K562 (cell line): ENCODE data around the gene SLC30A1. TPM values are rescaled to one million over a fixed set of nuclear protein-coding genes. Genes with fewer than 3 reads are reported as not detected.

Source experiments
- CBX2 ChIP-seq: fragments of 200-600 bp; sonication (generic); IDR thresholded peaks from one replicate; pipeline ENCODE4 v1.6.1; 2012; ENCODE audit warnings: mild to moderate bottlenecking, low read length, inconsistent platforms; ENCODE audit not compliant: insufficient read depth, poor library complexity, severe bottlenecking
- CSDE1 ChIP-seq, 2 experiments: fragments of 450-650 bp; IDR thresholded peaks; 2 replicates each; pipeline ENCODE4 v1.6.1; 2016; ENCODE audit warnings: mild to moderate bottlenecking in 1 of 2
- FOSL1 ChIP-seq: fragments of 200-800 bp; sonication (Bioruptor generic); conservative IDR thresholded peaks from 2 replicates; pipeline ENCODE4 v1.6.1; 2016; ENCODE audit warnings: missing genetic modification characterization, missing compliant biosample characterization
- HIVEP1 ChIP-seq: fragments of 250-450 bp; sonication (Bioruptor Pico); IDR thresholded peaks from 2 replicates; pipeline ENCODE4 v1.4.0; 2020; ENCODE audit warnings: mild to moderate bottlenecking
- HNRNPUL1 ChIP-seq: fragments of 200-400 bp; formaldehyde crosslinking; IDR thresholded peaks from 2 replicates; pipeline ENCODE4 v1.6.1; 2017; ENCODE audit warnings: low read length
- KLF6 ChIP-seq: fragments of 250-450 bp; sonication (Bioruptor Pico); IDR thresholded peaks from 2 replicates; pipeline ENCODE4 v1.4.0; 2020; ENCODE audit warnings: mild to moderate bottlenecking, moderate library complexity, borderline replicate concordance
- LCOR ChIP-seq: sonication (generic); formaldehyde crosslinking; IDR thresholded peaks from 2 replicates; pipeline ENCODE4 v1.8.0; 2022; ENCODE audit warnings: mild to moderate bottlenecking, missing genetic modification reagents
- NONO ChIP-seq, 2 experiments: fragments of 200-400 bp in 1 of 2; fragments of 450-650 bp in 1 of 2; formaldehyde crosslinking in 1 of 2; IDR thresholded peaks; 2 replicates each; pipeline ENCODE4 v1.6.1; 2017; ENCODE audit warnings: low read depth in 2 of 2, mild to moderate bottlenecking in 2 of 2, moderate library complexity in 2 of 2, low read length in 1 of 2
- SAP30 ChIP-seq: fragments of 200-600 bp; sonication (generic); IDR thresholded peaks from 2 replicates; pipeline ENCODE4 v1.6.1; 2012; ENCODE audit warnings: borderline replicate concordance, low read depth, mild to moderate bottlenecking, moderate library complexity, low read length, control low read depth, inconsistent platforms; ENCODE audit not compliant: insufficient read depth, poor library complexity, severe bottlenecking
- SMARCE1 ChIP-seq: fragments of 450-650 bp; IDR thresholded peaks from 2 replicates; pipeline ENCODE4 v1.7.1; 2016; ENCODE audit warnings: mild to moderate bottlenecking
- TAF1 ChIP-seq: IDR thresholded peaks from 2 replicates; pipeline ENCODE4 v1.6.1; 2011; ENCODE audit warnings: mild to moderate bottlenecking, low read length, moderate library complexity; ENCODE audit not compliant: insufficient read depth, control insufficient read depth, severe bottlenecking; ENCODE audit errors: extremely low read depth
- XRCC4 ChIP-seq: IDR thresholded peaks from one replicate; pipeline ENCODE4 v1.6.1; 2011; ENCODE audit not compliant: insufficient read depth, insufficient read length; ENCODE audit errors: extremely low read depth
- ZNF239 ChIP-seq: fragments of 250-450 bp; sonication (Bioruptor Pico); IDR thresholded peaks from 2 replicates; pipeline ENCODE4 v1.4.0; 2020; ENCODE audit warnings: mild to moderate bottlenecking
- ZNF41 ChIP-seq: fragments of 250-450 bp; sonication (Bioruptor Pico); conservative IDR thresholded peaks from 2 replicates; pipeline ENCODE4 v1.4.0; 2020; ENCODE audit warnings: mild to moderate bottlenecking
- ZNF561 ChIP-seq: fragments of 450-650 bp; formaldehyde crosslinking; conservative IDR thresholded peaks from 2 replicates; pipeline ENCODE4 v1.4.0; 2020; ENCODE audit warnings: mild to moderate bottlenecking, moderate library complexity
- ZNF57 ChIP-seq: fragments of 450-650 bp; formaldehyde crosslinking; IDR thresholded peaks from 2 replicates; pipeline ENCODE4 v1.4.0; 2020; ENCODE audit warnings: mild to moderate bottlenecking, moderate library complexity
- ZNF695 ChIP-seq: fragments of 450-650 bp; formaldehyde crosslinking; IDR thresholded peaks from 2 replicates; pipeline ENCODE4 v1.4.0; 2020; ENCODE audit warnings: mild to moderate bottlenecking, moderate library complexity
- polyA plus RNA-seq, 8 experiments: library from polyadenylated mRNA; depleted of rRNA in 4 of 8; stranded (reverse) in 5 of 8; unstranded in 3 of 8; fragments of >200 nt; fragmentation: Nextera tagmentation in 2 of 8; fragmentation: Illumina TruSeq in 1 of 8; extraction: Ambion mirVana in 2 of 8; extraction: Trizol in 1 of 8; gene quantifications; 2 replicates each; pipeline versions ENCODE4 v1.2.1 to v1.2.3, GENCODE V29; 2011 to 2014; ENCODE audit warnings: inconsistent platforms in 1 of 8, missing spikeins in 1 of 8
- total RNA-seq, 7 experiments: library from RNA; depleted of rRNA in 6 of 7; stranded (reverse); fragments of >200 nt in 6 of 7; fragmentation: Illumina TruSeq in 2 of 7; extraction: Trizol in 2 of 7; gene quantifications; 2 replicates each; pipeline versions ENCODE4 v1.2.1 to v1.2.3, GENCODE V29; 2011 to 2021; ENCODE audit warnings: low replicate concordance in 1 of 7
- TF ChIP-seq, protein P1 (sequence below), 2 experiments: fragments of 450-650 bp; IDR thresholded peaks; 2 replicates each; pipeline ENCODE4 v1.6.1; 2016
- TF ChIP-seq, protein P2 (sequence below), 2 experiments: fragments of 450-650 bp; formaldehyde crosslinking in 1 of 2; IDR thresholded peaks; 2 replicates each; pipeline versions ENCODE4 v1.4.0 to v1.6.1; 2014 to 2020; ENCODE audit warnings: mild to moderate bottlenecking in 2 of 2, borderline replicate concordance in 1 of 2, low read depth in 1 of 2

The SLC30A1 gene
- total and polyA plus RNA-seq, 9 of the 15 experiments (the other 6 are each of a cell fraction or from before 2014, with no cell fraction given): 4.1 to 14.4 (median 6.6) TPM

DNA sequence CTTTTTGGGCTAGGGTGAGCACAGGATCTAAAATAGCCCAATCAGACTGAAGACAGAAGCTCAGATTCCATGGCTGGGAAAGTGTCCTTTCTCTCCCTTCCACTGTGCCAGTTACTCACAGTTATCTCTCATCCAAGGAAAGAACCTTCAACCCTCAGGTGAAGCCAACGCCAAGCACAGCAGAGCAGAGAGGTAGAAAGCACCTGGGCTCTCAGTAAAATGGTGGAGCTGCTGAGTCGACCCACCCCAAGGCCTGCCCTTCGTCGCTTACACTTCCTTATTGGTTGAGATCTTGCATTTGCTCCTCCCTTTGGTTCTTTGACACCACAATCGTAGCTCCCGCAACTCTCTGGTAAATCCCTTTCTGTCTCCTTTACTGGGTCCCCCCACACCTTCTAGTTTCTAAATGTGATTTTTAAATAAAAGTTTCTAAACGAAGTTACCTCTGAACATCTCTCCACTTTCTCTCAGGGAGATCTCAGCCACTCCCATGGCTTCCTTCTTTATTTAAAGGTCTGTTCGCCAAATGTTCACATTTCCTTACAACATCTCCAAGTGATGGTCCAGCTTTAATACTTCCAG, 27.5 kb upstream of the SLC30A1 start (continued):
- TF ChIP-seq XRCC4 (no peak), ZNF561 (no peak), SMARCE1 (0 out of 2 replicates have a peak, but pooled peaks have one; percentile 5), HIVEP1 (CRISPR knock-in tag) (no peak), CSDE1 (IDR thresholded peaks at IDR 0.05) (no peak), HNRNPUL1 (no peak), LCOR (CRISPR knock-in tag) (no peak), TAF1 (peak; percentile 82), ZNF41 (CRISPR knock-in tag) (no peak), FOSL1 (tag) (no peak), CBX2 (no peak), NONO (IDR thresholded peaks at IDR 0.05; ENCODE audit: low read depth in 2 of 2, low read length in 1 of 2) (no peak), SAP30 (no peak), ZNF695 (CRISPR knock-in tag) (no peak), KLF6 (CRISPR knock-in tag) (no peak), ZNF57 (no peak), ZNF239 (CRISPR knock-in tag) (no peak)
- TF ChIP-seq, protein P1, sequence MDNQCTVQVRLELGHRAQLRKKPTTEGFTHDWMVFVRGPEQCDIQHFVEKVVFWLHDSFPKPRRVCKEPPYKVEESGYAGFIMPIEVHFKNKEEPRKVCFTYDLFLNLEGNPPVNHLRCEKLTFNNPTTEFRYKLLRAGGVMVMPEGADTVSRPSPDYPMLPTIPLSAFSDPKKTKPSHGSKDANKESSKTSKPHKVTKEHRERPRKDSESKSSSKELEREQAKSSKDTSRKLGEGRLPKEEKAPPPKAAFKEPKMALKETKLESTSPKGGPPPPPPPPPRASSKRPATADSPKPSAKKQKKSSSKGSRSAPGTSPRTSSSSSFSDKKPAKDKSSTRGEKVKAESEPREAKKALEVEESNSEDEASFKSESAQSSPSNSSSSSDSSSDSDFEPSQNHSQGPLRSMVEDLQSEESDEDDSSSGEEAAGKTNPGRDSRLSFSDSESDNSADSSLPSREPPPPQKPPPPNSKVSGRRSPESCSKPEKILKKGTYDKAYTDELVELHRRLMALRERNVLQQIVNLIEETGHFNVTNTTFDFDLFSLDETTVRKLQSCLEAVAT (IDR thresholded peaks at IDR 0.05): no peak
- TF ChIP-seq, protein P2, sequence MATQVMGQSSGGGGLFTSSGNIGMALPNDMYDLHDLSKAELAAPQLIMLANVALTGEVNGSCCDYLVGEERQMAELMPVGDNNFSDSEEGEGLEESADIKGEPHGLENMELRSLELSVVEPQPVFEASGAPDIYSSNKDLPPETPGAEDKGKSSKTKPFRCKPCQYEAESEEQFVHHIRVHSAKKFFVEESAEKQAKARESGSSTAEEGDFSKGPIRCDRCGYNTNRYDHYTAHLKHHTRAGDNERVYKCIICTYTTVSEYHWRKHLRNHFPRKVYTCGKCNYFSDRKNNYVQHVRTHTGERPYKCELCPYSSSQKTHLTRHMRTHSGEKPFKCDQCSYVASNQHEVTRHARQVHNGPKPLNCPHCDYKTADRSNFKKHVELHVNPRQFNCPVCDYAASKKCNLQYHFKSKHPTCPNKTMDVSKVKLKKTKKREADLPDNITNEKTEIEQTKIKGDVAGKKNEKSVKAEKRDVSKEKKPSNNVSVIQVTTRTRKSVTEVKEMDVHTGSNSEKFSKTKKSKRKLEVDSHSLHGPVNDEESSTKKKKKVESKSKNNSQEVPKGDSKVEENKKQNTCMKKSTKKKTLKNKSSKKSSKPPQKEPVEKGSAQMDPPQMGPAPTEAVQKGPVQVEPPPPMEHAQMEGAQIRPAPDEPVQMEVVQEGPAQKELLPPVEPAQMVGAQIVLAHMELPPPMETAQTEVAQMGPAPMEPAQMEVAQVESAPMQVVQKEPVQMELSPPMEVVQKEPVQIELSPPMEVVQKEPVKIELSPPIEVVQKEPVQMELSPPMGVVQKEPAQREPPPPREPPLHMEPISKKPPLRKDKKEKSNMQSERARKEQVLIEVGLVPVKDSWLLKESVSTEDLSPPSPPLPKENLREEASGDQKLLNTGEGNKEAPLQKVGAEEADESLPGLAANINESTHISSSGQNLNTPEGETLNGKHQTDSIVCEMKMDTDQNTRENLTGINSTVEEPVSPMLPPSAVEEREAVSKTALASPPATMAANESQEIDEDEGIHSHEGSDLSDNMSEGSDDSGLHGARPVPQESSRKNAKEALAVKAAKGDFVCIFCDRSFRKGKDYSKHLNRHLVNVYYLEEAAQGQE (IDR thresholded peaks at IDR 0.05; ENCODE audit: borderline replicate concordance): no peak; the same call in 1 of the 2 replicates
- TF ChIP-seq, protein P2 (CRISPR knock-in tag; IDR thresholded peaks at IDR 0.05; ENCODE audit: low read depth): no peak
